GM12801 (cell line): ENCODE measurements around the gene EEF1A2.

ENCODE experiments used
- CTCF ChIP-seq: IDR thresholded peaks from one replicate; pipeline ENCODE4 v1.5.1; 2011; ENCODE audit warnings: control low read depth; ENCODE audit not compliant: insufficient read length; ENCODE audit errors: extremely low read depth

Gene EEF1A2

GRCh38 chr20:63477061-63477616 lies 21.7 kb downstream of the EEF1A2 start:
- no peak for TF ChIP-seq CTCF

GRCh38 chr20:63475209-63475608 lies 23.7 kb downstream of the EEF1A2 start:
- TF ChIP-seq CTCF, result no peak

GRCh38 chr20:63473555-63474449 lies 25.1 kb downstream of the EEF1A2 start:
- TF ChIP-seq CTCF, result no peak

- TF ChIP-seq CTCF, result no peak
Measured at GRCh38 chr20:63472862-63473390, 26.0 kb downstream of the EEF1A2 start.

- TF ChIP-seq CTCF, result no peak
Measured at GRCh38 chr20:63471981-63472831, 26.7 kb downstream of the EEF1A2 start, which contains the start of gene KCNQ2. Gene KCNQ2, minus strand, starts transcription at chr20:63472655. Its CDS starts 192 bp downstream, at chr20:63472463.

- no peak for TF ChIP-seq CTCF
Measured at GRCh38 chr20:63471717-63471980, 27.2 kb downstream of the EEF1A2 start.
